ENCODE data around the gene PPP1R16B. TPM values are rescaled to one million over a fixed set of nuclear protein-coding genes. Genes with fewer than 3 reads are reported as not detected.

Gene PPP1R16B
- total RNA-seq, 1 donor from 2014 or later, result 5.3 TPM

DNA sequence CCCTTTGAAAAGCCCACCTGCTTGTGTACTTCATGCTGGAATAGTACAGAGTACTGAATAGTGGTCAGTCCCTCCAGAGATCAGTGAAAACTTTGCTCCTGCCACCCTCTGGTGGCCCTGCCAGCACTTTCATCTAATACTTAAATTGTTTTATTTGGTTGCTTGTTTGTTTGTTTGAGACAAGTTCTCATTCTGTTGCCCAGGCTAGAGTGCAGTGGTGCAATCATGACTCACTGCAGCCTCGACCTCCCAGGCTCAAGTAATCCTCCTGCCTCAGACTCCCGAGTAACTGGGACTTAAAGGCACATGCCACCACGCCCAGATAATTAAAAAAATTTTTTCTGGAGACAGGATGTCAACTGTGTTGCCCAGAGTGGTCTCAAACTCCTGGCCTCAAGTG is 129.8 kb downstream of the PPP1R16B start:
- Mint-ChIP-seq H3K27ac (ENCODE audit: unreplicated experiment) (no peak overlapping the region), H3K27me3 (ENCODE audit: unreplicated experiment) (no peaks in the 10 kb centered on the region), H3K4me1 (ENCODE audit: low read depth, unreplicated experiment) (no peaks in the 10 kb centered on the region), H3K9me3 (ENCODE audit: unreplicated experiment) (peaks cover 2% of the 10 kb centered on the region), H3K4me3 (ENCODE audit: unreplicated experiment) (no peak overlapping the region), H3K36me3 (ENCODE audit: unreplicated experiment) (no peaks in the 10 kb centered on the region)
- TF ChIP-seq, protein P1, sequence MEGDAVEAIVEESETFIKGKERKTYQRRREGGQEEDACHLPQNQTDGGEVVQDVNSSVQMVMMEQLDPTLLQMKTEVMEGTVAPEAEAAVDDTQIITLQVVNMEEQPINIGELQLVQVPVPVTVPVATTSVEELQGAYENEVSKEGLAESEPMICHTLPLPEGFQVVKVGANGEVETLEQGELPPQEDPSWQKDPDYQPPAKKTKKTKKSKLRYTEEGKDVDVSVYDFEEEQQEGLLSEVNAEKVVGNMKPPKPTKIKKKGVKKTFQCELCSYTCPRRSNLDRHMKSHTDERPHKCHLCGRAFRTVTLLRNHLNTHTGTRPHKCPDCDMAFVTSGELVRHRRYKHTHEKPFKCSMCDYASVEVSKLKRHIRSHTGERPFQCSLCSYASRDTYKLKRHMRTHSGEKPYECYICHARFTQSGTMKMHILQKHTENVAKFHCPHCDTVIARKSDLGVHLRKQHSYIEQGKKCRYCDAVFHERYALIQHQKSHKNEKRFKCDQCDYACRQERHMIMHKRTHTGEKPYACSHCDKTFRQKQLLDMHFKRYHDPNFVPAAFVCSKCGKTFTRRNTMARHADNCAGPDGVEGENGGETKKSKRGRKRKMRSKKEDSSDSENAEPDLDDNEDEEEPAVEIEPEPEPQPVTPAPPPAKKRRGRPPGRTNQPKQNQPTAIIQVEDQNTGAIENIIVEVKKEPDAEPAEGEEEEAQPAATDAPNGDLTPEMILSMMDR (IDR thresholded peaks at IDR 0.05; ENCODE audit: partially characterized antibody, unreplicated experiment), result peak; percentile 5
- no peak for DNase-seq

DNA sequence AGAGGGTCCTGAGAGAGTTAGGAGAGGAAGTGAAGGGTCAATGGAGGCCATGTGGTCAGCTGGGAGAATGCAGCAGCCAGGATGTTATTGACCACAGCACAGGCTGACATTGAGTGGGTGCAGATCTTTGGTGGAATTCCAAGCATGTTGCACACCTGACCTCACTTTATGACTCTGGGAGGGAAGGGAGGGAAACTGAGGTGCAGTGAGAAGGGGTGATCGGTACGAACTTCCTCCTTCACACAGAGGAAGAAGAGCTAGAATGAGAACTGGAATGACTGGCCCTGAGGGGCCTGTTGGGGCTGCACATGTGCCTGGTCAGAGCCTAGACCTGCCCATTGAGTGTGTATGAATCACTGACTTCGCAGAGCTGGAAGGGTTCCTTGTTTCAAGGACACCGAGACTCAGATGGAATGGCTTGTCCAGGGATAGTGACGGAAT is 130.5 kb downstream of the PPP1R16B start:
- no peak overlapping the region for H3K27ac Mint-ChIP-seq (ENCODE audit: unreplicated experiment)
- H3K4me3 Mint-ChIP-seq (ENCODE audit: unreplicated experiment), result no peak overlapping the region
- H3K27me3 Mint-ChIP-seq (ENCODE audit: unreplicated experiment), result no peaks in the 10 kb centered on the region
- H3K4me1 Mint-ChIP-seq (ENCODE audit: low read depth, unreplicated experiment), result no peaks in the 10 kb centered on the region
- TF ChIP-seq, protein P1 (IDR thresholded peaks at IDR 0.05; ENCODE audit: partially characterized antibody, unreplicated experiment), result no peak
- peaks cover 2% of the 10 kb centered on the region for H3K9me3 Mint-ChIP-seq (ENCODE audit: unreplicated experiment)
- H3K36me3 Mint-ChIP-seq (ENCODE audit: unreplicated experiment), result no peaks in the 10 kb centered on the region
- no peak for DNase-seq

DNA sequence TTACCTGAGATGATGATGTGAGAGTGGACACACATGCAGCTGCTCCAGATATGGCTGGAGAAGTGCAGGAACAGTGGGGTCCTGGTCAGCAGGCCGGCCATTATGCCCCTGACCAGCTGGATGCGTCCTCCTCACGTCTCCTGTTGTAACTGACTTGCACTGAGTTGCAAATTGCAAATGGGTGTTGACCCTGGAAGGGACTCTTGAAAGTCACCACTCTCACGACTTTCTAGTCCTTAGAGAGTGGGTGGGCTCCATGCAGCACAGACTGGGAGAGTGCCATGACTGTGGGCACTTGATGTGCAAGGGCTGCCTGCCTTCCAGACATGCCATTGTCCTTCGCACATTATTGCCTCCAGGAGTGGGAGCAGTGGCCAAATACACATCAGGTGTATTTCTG is 131.5 kb downstream of the PPP1R16B start:
- Mint-ChIP-seq H3K36me3 (ENCODE audit: unreplicated experiment) (no peaks in the 10 kb centered on the region), H3K27ac (ENCODE audit: unreplicated experiment) (no peak overlapping the region), H3K27me3 (ENCODE audit: unreplicated experiment) (no peaks in the 10 kb centered on the region), H3K4me3 (ENCODE audit: unreplicated experiment) (no peak overlapping the region), H3K9me3 (ENCODE audit: unreplicated experiment) (peaks cover 2% of the 10 kb centered on the region), H3K4me1 (ENCODE audit: low read depth, unreplicated experiment) (no peaks in the 10 kb centered on the region)
- TF ChIP-seq, protein P1 (IDR thresholded peaks at IDR 0.05; ENCODE audit: partially characterized antibody, unreplicated experiment), result no peak
- no peak for DNase-seq

DNA sequence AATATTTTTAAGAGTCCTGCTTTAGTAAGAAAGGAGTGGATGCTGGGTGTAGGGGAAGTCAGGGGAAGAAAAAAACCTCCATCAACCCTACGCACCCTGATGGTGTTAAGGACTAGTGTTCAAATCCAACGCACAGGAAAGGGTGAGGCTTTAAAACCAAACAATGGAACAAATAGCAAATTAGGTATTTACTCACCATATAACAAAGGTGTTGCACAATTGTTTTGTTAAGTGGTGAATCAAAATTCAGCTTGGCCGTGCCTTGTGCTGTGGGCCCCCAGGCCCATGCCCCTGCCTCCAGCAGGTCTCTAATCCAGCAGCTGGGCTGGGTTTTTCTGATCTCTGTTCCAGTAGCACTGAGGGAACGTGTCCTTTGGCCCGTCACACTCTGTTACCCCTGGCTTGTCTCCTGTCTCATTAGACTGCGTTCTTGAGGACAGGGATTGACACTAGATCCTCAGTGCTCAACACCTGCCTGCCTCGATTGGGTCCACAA is 132.5 kb downstream of the PPP1R16B start:
- H3K9me3 Mint-ChIP-seq (ENCODE audit: unreplicated experiment), result peaks cover 2% of the 10 kb centered on the region
- H3K4me3 Mint-ChIP-seq (ENCODE audit: unreplicated experiment), result no peak overlapping the region
- DNase-seq, result no peak
- H3K4me1 Mint-ChIP-seq (ENCODE audit: low read depth, unreplicated experiment), result no peaks in the 10 kb centered on the region
- no peaks in the 10 kb centered on the region for H3K27me3 Mint-ChIP-seq (ENCODE audit: unreplicated experiment)
- TF ChIP-seq, protein P1 (IDR thresholded peaks at IDR 0.05; ENCODE audit: partially characterized antibody, unreplicated experiment), result no peak
- no peaks in the 10 kb centered on the region for H3K36me3 Mint-ChIP-seq (ENCODE audit: unreplicated experiment)
- no peak overlapping the region for H3K27ac Mint-ChIP-seq (ENCODE audit: unreplicated experiment)

DNA sequence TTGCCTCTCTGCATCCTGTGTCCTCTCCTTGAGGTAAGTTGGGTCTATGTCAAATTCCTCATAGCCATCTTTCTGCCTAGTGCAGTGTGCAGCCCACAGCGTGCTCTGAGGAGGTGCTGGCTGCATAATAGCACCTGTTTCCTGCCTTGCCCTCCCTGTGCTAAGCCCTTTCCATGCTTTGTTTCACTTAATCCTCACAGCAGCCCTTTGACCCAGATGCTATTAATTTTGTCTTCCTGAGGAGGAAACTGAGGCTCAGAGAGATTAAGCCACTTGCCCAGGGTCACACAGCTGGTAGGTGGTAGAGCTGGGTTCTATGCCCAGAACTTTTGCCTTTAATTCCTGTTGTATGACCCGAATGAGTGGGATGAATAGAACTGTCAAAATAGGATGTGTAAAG is 134.2 kb downstream of the PPP1R16B start:
- TF ChIP-seq, protein P1 (IDR thresholded peaks at IDR 0.05; ENCODE audit: partially characterized antibody, unreplicated experiment), result no peak
- H3K4me1 Mint-ChIP-seq (ENCODE audit: low read depth, unreplicated experiment), result no peaks in the 10 kb centered on the region
- H3K27ac Mint-ChIP-seq (ENCODE audit: unreplicated experiment), result no peak overlapping the region
- peaks cover 2% of the 10 kb centered on the region for H3K9me3 Mint-ChIP-seq (ENCODE audit: unreplicated experiment)
- DNase-seq, result no peak
- H3K36me3 Mint-ChIP-seq (ENCODE audit: unreplicated experiment), result no peaks in the 10 kb centered on the region
- H3K4me3 Mint-ChIP-seq (ENCODE audit: unreplicated experiment), result no peak overlapping the region
- H3K27me3 Mint-ChIP-seq (ENCODE audit: unreplicated experiment), result no peaks in the 10 kb centered on the region
